Measurements from ENCODE around the gene TCEA2.

GRCh38 chr20:64052987-64053840 is 9.8 kb upstream of the TCEA2 start:
- TF ChIP-seq CTCF (IDR thresholded peaks at IDR 0.05) (no peak), EZH2 (IDR thresholded peaks at IDR 0.05) (no peak), EZH2phosphoT487 (IDR thresholded peaks at IDR 0.05) (no peak)

Data from neural progenitor cell (in vitro differentiated cells).